ENCODE measurements around the gene NAP1L4. TPM values are rescaled to one million over a fixed set of nuclear protein-coding genes. Genes with fewer than 3 reads are reported as not detected.
"Not testable (repeated sequence)": the region's sequence is repeated elsewhere in the genome, so short reads cannot be mapped to it uniquely, and the experiment has no call there.

Gene NAP1L4
- polyA plus RNA-seq, 1 donor from 2014 or later: 89.0 TPM

DNA sequence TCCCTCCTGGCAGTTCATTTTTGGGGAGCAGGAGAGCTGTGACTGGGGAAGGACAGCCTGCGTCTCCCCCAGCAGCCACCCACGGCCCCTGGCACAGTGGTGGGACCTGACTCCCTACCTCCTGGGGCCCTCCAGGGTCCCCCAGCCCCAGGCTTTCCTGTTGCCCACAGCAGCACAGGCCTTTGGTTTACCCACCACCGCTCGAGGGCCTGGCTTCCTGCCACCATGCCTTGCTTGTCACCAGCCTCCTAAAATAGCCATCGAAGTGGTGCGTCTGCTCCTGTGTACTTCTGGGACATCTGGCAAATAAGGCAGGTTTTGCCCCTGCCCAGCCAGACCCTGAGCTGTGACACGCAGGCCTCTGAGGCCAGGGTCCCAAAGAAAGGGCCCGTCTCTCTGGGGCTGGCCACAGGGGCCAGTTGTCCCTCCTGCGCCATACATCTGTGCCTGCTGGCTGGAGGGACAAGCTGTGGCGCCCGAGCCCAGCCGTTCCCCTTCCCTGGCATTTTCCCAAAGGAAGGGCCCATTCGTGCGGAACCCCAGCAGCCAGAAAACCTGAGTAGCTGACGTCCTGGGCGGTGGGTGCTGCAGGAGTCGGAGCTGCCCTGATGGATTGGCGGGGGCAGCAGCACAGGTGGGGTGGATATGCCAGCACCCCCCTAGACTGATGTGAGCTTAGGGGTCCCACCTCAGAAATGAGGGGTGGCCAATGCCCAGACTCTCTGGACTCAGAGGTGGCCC lies 77.5 kb downstream of the NAP1L4 start:
- Mint-ChIP-seq H3K9me3 (no peaks in the 10 kb centered on the region), H3K36me3 (no peaks in the 10 kb centered on the region), H3K27ac (no peak overlapping the region), H3K27me3 (peaks cover 3% of the 10 kb centered on the region), H3K4me3 (peak overlapping the region in 1 of 4 donors; percentile 73), H3K4me1 (peaks cover 5 to 13% (median 11%) of the 10 kb centered on the region in 3 donors)

GRCh38 chr11:2913776-2914175 lies 78.4 kb downstream of the NAP1L4 start:
- peak overlapping the region in 1 of 4 donors; percentile 83 for H3K4me3 Mint-ChIP-seq
- H3K4me1 Mint-ChIP-seq: peaks cover 5 to 13% (median 11%) of the 10 kb centered on the region in 3 donors
- no peaks in the 10 kb centered on the region for H3K36me3 Mint-ChIP-seq
- H3K27ac Mint-ChIP-seq: peak overlapping the region in 1 of 3 donors; percentile 29
- H3K27me3 Mint-ChIP-seq: peaks cover 3% of the 10 kb centered on the region
- H3K9me3 Mint-ChIP-seq: no peaks in the 10 kb centered on the region

- H3K4me3 Mint-ChIP-seq: peak overlapping the region in 1 of 4 donors; percentile 51
- peaks cover 5 to 13% (median 11%) of the 10 kb centered on the region in 3 donors for H3K4me1 Mint-ChIP-seq
- peaks cover 3% of the 10 kb centered on the region for H3K27me3 Mint-ChIP-seq
- H3K9me3 Mint-ChIP-seq: no peaks in the 10 kb centered on the region
- H3K36me3 Mint-ChIP-seq: no peaks in the 10 kb centered on the region
- H3K27ac Mint-ChIP-seq: no peak overlapping the region
These were observed 79.1 kb downstream of the NAP1L4 start for GRCh38 chr11:2913019-2913431.

- Mint-ChIP-seq H3K36me3 (no peaks in the 10 kb centered on the region), H3K4me3 (no peak overlapping the region), H3K9me3 (no peaks in the 10 kb centered on the region), H3K27ac (no peak overlapping the region), H3K4me1 (peaks cover 5 to 13% (median 11%) of the 10 kb centered on the region in 3 donors), H3K27me3 (peaks cover 3% of the 10 kb centered on the region)
These were observed 79.6 kb downstream of the NAP1L4 start for GRCh38 chr11:2912498-2912897.

DNA sequence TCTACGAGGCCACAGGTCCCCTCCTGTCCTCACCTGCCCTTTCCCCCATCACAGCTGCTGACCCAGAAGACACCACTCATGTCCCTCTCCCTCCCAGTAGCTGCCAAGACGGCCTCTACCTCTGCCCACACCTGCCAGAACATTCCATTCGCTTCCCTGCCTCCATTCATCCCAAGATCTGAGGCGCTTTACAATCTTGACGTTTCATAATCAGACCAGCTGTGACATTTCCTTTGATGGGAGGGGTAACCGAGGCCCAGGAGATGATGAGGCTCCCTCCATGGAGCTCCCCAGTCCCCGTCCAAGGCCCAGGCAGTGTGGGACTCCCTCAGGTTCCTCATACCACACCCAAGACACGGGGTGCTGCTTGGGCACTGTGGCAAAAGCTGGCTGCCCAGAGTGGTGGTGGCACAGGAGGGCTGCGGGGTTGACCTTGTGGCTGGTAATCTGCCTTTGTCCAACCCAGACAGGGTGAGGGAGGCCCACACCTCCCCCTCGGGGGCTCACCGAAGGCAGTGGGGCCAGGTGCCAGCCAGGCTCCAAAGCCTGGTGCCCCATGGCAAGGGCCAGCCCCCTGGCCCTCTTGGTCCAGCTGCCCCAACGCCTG lies 80.2 kb downstream of the NAP1L4 start:
- H3K9me3 Mint-ChIP-seq: no peaks in the 10 kb centered on the region
- no peak overlapping the region for H3K4me3 Mint-ChIP-seq
- H3K27me3 Mint-ChIP-seq: peaks cover 3% of the 10 kb centered on the region
- H3K4me1 Mint-ChIP-seq: peaks cover 5 to 13% (median 11%) of the 10 kb centered on the region in 3 donors
- no peaks in the 10 kb centered on the region for H3K36me3 Mint-ChIP-seq
- H3K27ac Mint-ChIP-seq: no peak overlapping the region

GRCh38 chr11:2911088-2911784 lies 80.9 kb downstream of the NAP1L4 start:
- H3K4me1 Mint-ChIP-seq: peaks cover 5 to 13% (median 11%) of the 10 kb centered on the region in 3 donors
- no peak overlapping the region for H3K4me3 Mint-ChIP-seq
- no peaks in the 10 kb centered on the region for H3K9me3 Mint-ChIP-seq
- H3K27ac Mint-ChIP-seq: no peak overlapping the region
- H3K36me3 Mint-ChIP-seq: no peaks in the 10 kb centered on the region
- H3K27me3 Mint-ChIP-seq: peaks cover 3% of the 10 kb centered on the region

DNA sequence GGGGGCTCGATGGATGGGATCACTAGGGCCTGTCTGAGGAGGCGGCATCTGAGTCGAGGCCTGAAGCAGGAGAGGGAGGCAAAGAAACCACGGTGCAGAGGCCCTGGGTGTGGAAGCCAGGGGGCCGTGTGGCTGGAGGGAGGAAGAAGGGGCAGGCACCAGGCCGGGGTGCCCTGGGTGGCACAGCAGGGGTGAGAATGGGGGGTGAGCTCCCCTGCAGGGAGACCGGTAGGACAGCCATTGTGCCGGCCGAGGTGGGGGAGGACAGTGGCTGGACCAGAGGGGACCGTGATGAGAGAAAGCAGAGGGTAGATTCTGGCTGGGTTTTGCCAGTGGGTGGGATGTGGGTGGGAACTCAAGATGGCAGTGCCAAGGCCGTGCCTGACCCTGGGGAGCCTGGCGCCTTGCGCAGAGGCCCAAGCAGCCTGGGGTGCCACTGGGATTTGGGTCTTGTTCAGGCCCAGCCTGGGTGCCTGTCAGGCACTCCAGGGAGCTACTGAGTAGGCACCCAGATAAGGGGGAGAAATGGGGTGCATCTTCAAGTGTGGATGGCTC lies 81.7 kb downstream of the NAP1L4 start:
- Mint-ChIP-seq H3K4me3 (peak overlapping the region in 1 of 4 donors; percentile 60), H3K9me3 (peaks cover 0 to 1% (median 0%) of the 10 kb centered on the region in 3 donors), H3K4me1 (peaks cover 5 to 13% (median 11%) of the 10 kb centered on the region in 3 donors)

DNA sequence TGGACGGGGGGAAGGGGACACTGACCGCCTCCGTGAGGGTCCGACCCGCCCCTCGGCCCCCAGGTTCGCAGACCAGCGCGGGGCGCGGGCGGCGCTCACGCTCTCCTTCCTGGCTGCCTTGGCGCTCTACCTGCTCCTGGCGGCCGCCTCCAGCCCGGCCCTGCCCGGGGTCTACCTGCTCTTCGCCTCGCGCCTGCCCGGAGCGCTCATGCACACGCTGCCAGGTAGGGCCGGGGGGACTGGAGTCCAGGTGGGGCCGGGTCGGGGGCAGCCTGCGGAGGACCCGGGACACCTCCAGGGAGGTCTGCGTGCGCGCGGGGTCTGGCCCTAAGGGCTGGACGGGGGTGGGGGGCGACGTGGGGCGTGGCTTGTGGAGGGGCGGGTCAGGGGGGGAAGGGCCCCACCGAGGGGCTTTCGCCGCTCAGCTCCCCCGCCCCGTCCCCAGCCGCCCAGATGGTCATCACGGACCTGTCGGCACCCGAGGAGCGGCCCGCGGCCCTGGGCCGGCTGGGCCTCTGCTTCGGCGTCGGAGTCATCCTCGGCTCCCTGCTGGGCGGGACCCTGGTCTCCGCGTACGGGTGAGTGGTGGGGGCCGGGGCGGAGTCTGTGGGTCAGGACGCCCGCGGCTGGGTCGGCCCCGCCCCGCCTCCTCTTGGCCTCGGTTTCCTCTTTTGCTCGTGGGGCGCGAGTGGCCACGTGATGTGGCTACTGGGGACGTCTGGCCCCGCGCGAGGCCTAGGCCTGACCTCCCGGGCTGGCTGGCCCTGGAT lies 82.8 kb downstream of the NAP1L4 start:
- H3K9me3 Mint-ChIP-seq: peaks cover 0 to 4% (median 1%) of the 10 kb centered on the region in 3 donors
- H3K4me3 Mint-ChIP-seq: no peak overlapping the region
- peaks cover 5 to 15% (median 13%) of the 10 kb centered on the region in 3 donors for H3K4me1 Mint-ChIP-seq
- H3K36me3 Mint-ChIP-seq: peaks cover 10% of the 10 kb centered on the region
- H3K27me3 Mint-ChIP-seq: peaks cover 7% of the 10 kb centered on the region
- no peak overlapping the region for H3K27ac Mint-ChIP-seq

More for the DNA sequence above, 81.7 kb downstream of the NAP1L4 start:
- peaks cover 4% of the 10 kb centered on the region for H3K36me3 Mint-ChIP-seq
- peaks cover 4% of the 10 kb centered on the region for H3K27me3 Mint-ChIP-seq
- peak overlapping the region in 1 of 3 donors; percentile 19 for H3K27ac Mint-ChIP-seq

DNA sequence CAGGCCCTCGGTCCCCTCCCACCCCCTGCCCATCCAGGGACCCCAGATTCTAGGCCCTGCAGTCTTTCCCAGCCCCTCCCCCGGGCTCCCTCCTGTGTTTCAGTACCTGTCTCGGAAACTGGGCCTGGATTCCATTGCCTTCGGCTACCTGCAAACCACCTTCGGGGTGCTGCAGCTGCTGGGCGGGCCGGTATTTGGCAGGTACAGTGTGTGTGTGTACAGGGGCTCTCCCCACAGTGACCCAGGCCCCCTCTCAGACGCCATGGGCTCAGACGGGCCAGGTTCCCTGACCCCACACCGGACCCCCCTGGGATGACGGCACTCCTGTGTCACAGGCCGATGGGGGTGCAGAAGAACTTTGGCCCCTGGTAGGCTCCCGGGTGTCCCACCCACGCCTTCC lies 84.0 kb downstream of the NAP1L4 start:
- Mint-ChIP-seq H3K27ac (no peak overlapping the region), H3K4me3 (no peak overlapping the region), H3K4me1 (peaks cover 2 to 8% (median 4%) of the 10 kb centered on the region in 3 donors), H3K9me3 (peaks cover 0 to 4% (median 1%) of the 10 kb centered on the region in 3 donors), H3K36me3 (peaks cover 10% of the 10 kb centered on the region), H3K27me3 (peaks cover 7% of the 10 kb centered on the region)

DNA sequence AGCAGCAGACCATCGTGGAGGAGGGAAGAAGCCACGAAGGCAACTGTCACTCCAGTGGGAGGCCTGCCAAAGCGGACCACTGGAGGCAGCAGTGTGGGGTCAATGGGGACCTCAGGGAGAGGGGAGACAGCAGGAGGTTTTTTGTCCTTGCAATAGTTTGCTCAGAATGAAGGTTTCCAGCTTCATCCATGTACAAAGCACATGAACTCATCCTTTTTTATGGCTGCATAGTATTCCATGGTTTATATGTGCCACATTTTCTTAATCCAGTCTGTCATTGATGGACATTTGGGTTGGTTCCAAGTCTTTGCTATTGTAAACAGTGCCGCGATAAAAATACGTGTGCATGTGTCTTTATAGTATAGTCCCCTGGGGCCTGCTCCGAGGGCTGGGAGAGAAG lies 86.8 kb downstream of the NAP1L4 start:
- peak overlapping the region in 2 of 4 donors; percentile 22 to 83 for H3K4me3 Mint-ChIP-seq
- H3K27me3 Mint-ChIP-seq, H3K4me1 Mint-ChIP-seq, H3K9me3 Mint-ChIP-seq, H3K27ac Mint-ChIP-seq, H3K36me3 Mint-ChIP-seq: not testable (repeated sequence)

- Mint-ChIP-seq H3K27ac (no peak overlapping the region), H3K9me3 (peaks cover 0 to 4% (median 1%) of the 10 kb centered on the region in 3 donors), H3K4me3 (peak overlapping the region in 2 of 4 donors; percentile 51 to 77), H3K27me3 (peaks cover 4% of the 10 kb centered on the region), H3K4me1 (peaks cover 9 to 15% (median 10%) of the 10 kb centered on the region in 3 donors), H3K36me3 (peaks cover 10% of the 10 kb centered on the region)
These were observed 87.7 kb downstream of the NAP1L4 start for GRCh38 chr11:2904153-2905052.

DNA sequence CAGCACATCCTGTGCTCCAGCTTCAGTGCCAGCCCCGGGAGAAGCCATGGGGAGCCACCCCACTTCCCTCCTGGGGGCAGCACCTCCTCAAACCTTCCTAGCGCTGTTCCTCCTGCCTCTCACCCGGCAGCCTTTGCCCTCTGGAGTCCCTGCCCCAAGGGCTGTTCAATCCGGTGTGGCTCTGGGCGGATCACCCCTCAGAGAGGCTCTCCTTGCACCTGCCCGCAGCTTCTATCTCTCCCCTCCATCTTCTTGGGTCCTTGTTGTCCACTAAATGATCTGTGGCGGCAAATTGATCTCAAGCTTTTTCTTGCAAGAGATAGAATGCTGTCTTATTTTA lies 88.5 kb downstream of the NAP1L4 start:
- no peak overlapping the region for H3K27ac Mint-ChIP-seq
- peaks cover 4% of the 10 kb centered on the region for H3K27me3 Mint-ChIP-seq
- H3K4me1 Mint-ChIP-seq: peaks cover 9 to 22% (median 15%) of the 10 kb centered on the region in 3 donors
- H3K36me3 Mint-ChIP-seq: peaks cover 10% of the 10 kb centered on the region
- H3K4me3 Mint-ChIP-seq: peak overlapping the region in 3 of 4 donors; percentile 57 to 77 (median 77)
- peaks cover 0 to 4% (median 1%) of the 10 kb centered on the region in 3 donors for H3K9me3 Mint-ChIP-seq

GRCh38 chr11:2902784-2903671 lies 89.1 kb downstream of the NAP1L4 start:
- H3K36me3 Mint-ChIP-seq: peaks cover 10% of the 10 kb centered on the region
- peak overlapping the region; percentile 77 to 92 (median 83) for H3K4me3 Mint-ChIP-seq
- H3K4me1 Mint-ChIP-seq: peaks cover 9 to 23% (median 15%) of the 10 kb centered on the region in 3 donors
- H3K9me3 Mint-ChIP-seq: peaks cover 0 to 4% (median 1%) of the 10 kb centered on the region in 3 donors
- no peak overlapping the region for H3K27ac Mint-ChIP-seq
- peaks cover 4% of the 10 kb centered on the region for H3K27me3 Mint-ChIP-seq
